Body of pancreas (tissue), 4 donors: Measurements from ENCODE around the gene HOMER2. TPM values are rescaled to one million over a fixed set of nuclear protein-coding genes. Genes with fewer than 3 reads are reported as not detected.

Experiments used
- ATAC-seq: fragments of 150-250 bp; one replicate; pipeline ENCODE4 v1.9.1; 2016
- DNase-seq, 4 donors: peaks; one replicate each; pipeline ENCODE4 v3.0.0-alpha.2; 2019
- H3K27ac ChIP-seq, 4 donors: fragments of 200-600 bp; sonication (generic); 1 replicate in 3 of 4; 2 replicates in 1 of 4; pipeline versions ENCODE4 v1.5.1 to v1.6.1; 2016 to 2019; ENCODE audit warnings: mild to moderate bottlenecking in 1 of 4, mixed read lengths in 1 of 4, moderate library complexity in 1 of 4
- H3K27me3 ChIP-seq, 2 donors: fragments of 200-600 bp; sonication (generic); one replicate each; pipeline ENCODE4 v1.6.0; 2016; ENCODE audit warnings: mild to moderate bottlenecking in 1 of 2
- H3K36me3 ChIP-seq, 2 donors: fragments of 200-600 bp; sonication (generic); replicated peaks in 1 of 2; 2 replicates each; pipeline ENCODE4 v1.5.1; 2016; ENCODE audit warnings: low read depth in 2 of 2; ENCODE audit not compliant: insufficient read depth in 1 of 2
- H3K4me1 ChIP-seq: fragments of 200-600 bp; sonication (generic); one replicate; pipeline ENCODE4 v1.6.0; 2016
- H3K4me3 ChIP-seq, 2 donors: fragments of 200-600 bp; sonication (generic); 1 replicate in 1 of 2; 2 replicates in 1 of 2; pipeline ENCODE4 v1.5.1; 2016 to 2019
- H3K9me3 ChIP-seq, 3 donors: fragments of 200-600 bp; sonication (generic); 1 replicate in 2 of 3; 2 replicates in 1 of 3; pipeline ENCODE4 v1.5.1; 2016
- POLR2A ChIP-seq, 3 donors: fragments of 450-650 bp; IDR thresholded peaks; one replicate each; pipeline ENCODE4 v1.6.1; 2016; ENCODE audit warnings: antibody characterized with exemption in 3 of 3, mild to moderate bottlenecking in 2 of 3
- WGBS, 2 donors: methylation state at CpG; one replicate each; pipeline ENCODE4 v1.1.5; 2017; 5-methylcytosine and 5-hydroxymethylcytosine counted together
- intact Hi-C: fragments of 100-400 bp; cut with DNase I; formaldehyde crosslinking; loops from one replicate; pipeline ENCODE4 v1.15.1; 2023
- total RNA-seq, 2 donors: library from RNA; depleted of rRNA; stranded (reverse); fragments of >200 nt; gene quantifications; one replicate each; pipeline ENCODE4 v1.1.0, GENCODE V29; 2016
- TF ChIP-seq, protein P1 (sequence below), 7 experiments: fragments of 450-650 bp in 4 of 7; fragments of 200-600 bp in 3 of 7; sonication (generic) in 3 of 7; IDR thresholded peaks; one replicate each; pipeline ENCODE4 v1.5.1; 2016 to 2019; ENCODE audit warnings: antibody characterized with exemption in 7 of 7

HOMER2 gene
- total RNA-seq, 2 donors from 2014 or later: 331 to 469 TPM

DNA sequence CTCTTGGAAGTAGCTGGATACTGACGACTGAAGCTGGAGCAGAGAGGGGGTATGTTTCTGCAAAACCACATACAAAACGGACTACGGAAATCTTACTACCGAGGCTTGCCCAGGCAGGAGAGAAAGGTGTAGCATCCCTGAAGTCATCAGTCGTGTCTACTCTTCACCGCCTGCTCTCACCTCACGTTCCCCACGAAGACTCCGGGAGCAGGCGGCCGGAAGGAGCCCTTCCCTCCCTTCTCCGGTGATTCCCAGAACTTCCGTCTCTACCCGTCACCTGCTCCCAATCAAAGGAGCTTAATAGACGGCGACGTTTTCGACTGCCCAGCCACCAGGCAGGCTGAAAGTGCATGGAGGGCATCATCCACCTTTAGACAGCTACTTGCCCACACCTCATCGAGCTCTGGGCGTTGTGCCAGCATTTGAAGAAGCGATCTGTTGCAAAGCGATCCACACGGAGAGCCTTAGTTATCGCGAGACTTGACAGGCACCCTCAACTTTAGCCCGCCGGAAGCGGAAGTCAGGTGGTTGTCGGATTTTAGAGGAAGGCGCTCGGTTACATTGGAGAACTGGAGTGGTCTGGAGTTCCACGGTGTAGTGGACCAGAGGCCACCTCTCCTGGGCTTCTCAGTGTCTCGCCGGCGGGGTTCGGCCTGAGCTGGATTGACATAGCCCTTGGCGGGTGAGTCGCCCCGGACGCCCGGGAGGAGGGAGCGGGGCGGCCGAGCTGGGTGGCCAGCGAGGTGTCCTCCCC lies 33.3 kb upstream of the HOMER2 start, which contains the start of gene RAMAC:
TSS of gene RAMAC (plus strand) at position 523 of the 754 bp plus-strand sequence. CDS start 2,809 bp downstream, outside the sequence.
- DNase-seq (peak; percentile 94 to 97 (median 96)), ATAC-seq (peak; percentile 97)
- intact Hi-C loops: no loop called here
- H3K27ac ChIP-seq: peak within 1 kb of the TSS; percentile 71 to 90 (median 85)
- no peaks in the 10 kb centered on the region for H3K9me3 ChIP-seq
- H3K36me3 ChIP-seq: peaks cover 0 to 2% of the 10 kb centered on the region in 2 donors
- TF ChIP-seq POLR2A (IDR thresholded peaks at IDR 0.05): peak; percentile 28 to 84 (median 82)
- TF ChIP-seq, protein P1, sequence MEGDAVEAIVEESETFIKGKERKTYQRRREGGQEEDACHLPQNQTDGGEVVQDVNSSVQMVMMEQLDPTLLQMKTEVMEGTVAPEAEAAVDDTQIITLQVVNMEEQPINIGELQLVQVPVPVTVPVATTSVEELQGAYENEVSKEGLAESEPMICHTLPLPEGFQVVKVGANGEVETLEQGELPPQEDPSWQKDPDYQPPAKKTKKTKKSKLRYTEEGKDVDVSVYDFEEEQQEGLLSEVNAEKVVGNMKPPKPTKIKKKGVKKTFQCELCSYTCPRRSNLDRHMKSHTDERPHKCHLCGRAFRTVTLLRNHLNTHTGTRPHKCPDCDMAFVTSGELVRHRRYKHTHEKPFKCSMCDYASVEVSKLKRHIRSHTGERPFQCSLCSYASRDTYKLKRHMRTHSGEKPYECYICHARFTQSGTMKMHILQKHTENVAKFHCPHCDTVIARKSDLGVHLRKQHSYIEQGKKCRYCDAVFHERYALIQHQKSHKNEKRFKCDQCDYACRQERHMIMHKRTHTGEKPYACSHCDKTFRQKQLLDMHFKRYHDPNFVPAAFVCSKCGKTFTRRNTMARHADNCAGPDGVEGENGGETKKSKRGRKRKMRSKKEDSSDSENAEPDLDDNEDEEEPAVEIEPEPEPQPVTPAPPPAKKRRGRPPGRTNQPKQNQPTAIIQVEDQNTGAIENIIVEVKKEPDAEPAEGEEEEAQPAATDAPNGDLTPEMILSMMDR (IDR thresholded peaks at IDR 0.05): peak in 1 of 7 experiments; percentile 13
- H3K4me3 ChIP-seq: peak within 1 kb of the TSS; percentile 85 to 89
- no peaks in the 10 kb centered on the region for H3K27me3 ChIP-seq
- H3K4me1 ChIP-seq: peaks cover 20% of the 10 kb centered on the region
- 0 to 3% methylated on average over 12 to 45 of the region's 45 CpGs for WGBS, 2 donors

DNA sequence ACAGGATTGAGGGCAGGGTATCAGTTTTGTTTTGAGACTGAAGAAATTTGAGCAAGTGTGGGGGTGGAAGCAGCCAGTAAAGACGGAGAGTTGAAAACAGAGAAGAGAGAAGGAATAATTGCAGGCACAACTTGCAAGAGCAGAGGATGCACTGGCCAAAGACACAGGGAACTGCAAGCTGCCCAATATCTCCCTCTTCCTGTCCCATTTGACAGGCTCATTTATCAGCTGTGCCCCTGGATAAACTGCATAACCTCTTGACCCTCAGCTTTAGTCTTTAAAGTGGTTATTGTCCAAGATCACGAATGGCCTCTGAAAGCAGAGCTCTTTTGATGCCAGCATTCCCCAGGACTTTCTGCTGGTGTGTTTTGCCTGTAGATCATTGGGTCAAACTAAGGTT lies 28.5 kb upstream of the HOMER2 start:
- intact Hi-C loops: no loop called here

DNA sequence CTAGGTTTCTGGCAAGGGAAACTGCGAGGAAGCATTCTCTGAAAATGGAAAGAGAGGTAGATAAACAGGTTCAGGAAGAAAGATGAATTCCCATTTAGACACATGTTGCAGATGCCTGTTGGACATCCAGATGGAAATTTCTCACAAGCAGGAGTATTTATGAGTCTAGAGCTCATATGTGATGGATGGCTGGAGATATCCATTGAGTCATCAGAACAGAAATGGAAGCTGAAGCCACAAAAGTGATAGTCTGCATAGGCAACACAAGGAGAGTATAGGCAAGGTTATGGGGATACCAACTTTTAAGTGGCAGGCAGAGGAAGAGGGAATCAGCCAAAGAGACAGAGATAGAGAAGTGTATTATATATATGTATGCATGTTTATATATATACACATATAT lies 27.2 kb upstream of the HOMER2 start:
- intact Hi-C loops: no loop called here
- WGBS, 2 donors: 83 to 85% methylated on average over 1 of the region's 1 CpG
- no peak for TF ChIP-seq POLR2A (IDR thresholded peaks at IDR 0.05)
- TF ChIP-seq, protein P1 (IDR thresholded peaks at IDR 0.05): no peak
- DNase-seq: no peak
- Histone ChIP-seq H3K36me3 (no peaks in the 10 kb centered on the region), H3K4me3 (no peak overlapping the region), H3K4me1 (peaks cover 1% of the 10 kb centered on the region), H3K27me3 (no peaks in the 10 kb centered on the region), H3K9me3 (no peaks in the 10 kb centered on the region), H3K27ac (no peak overlapping the region)
- ATAC-seq: no peak

More for the DNA sequence above, 28.5 kb upstream of the HOMER2 start:
- H3K27ac ChIP-seq: no peak overlapping the region
- 60 to 66% methylated on average over 2 of the region's 2 CpGs for WGBS, 2 donors
- H3K27me3 ChIP-seq: no peaks in the 10 kb centered on the region
- no peak overlapping the region for H3K4me3 ChIP-seq
- DNase-seq (no peak), ATAC-seq (no peak)
- TF ChIP-seq, protein P1 (IDR thresholded peaks at IDR 0.05): no peak
- no peak for TF ChIP-seq POLR2A (IDR thresholded peaks at IDR 0.05)
- H3K9me3 ChIP-seq: no peaks in the 10 kb centered on the region
- no peaks in the 10 kb centered on the region for H3K36me3 ChIP-seq
- H3K4me1 ChIP-seq: peaks cover 9% of the 10 kb centered on the region

DNA sequence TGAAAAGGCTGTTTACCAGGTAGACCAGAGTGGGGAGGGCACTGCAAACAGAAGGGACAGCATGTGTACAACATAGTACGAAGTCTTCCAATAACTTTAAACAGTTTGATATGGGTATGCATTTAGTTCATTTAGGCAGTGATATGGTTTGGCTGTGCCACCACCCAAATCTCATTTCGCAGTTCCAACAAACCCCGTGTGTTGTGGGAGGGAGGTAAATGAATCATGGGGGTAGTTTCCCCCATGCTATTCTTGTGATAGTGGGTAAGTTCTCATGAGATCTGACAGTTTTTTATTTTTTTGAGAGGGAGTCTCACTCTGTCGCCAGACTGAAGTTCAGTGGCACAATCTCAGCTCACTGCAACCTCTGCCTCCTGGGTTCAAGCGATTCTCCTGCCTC lies 25.9 kb upstream of the HOMER2 start:
- ATAC-seq (no peak), DNase-seq (no peak)
- Histone ChIP-seq H3K4me3 (no peak overlapping the region), H3K27ac (no peak overlapping the region), H3K9me3 (no peaks in the 10 kb centered on the region), H3K4me1 (peaks cover 4% of the 10 kb centered on the region), H3K27me3 (no peaks in the 10 kb centered on the region), H3K36me3 (no peaks in the 10 kb centered on the region)
- TF ChIP-seq, protein P1 (IDR thresholded peaks at IDR 0.05): no peak
- no peak for TF ChIP-seq POLR2A (IDR thresholded peaks at IDR 0.05)
- 93 to 97% methylated on average over 5 of the region's 5 CpGs for WGBS, 2 donors
- intact Hi-C loops: no loop called here
